NCI-H774 (cell line): ENCODE measurements around the gene UBE2E1.
A peak's percentile ranks its signal among the peaks of the same experiment; 100 is the strongest.

Source experiments
- DNase-seq: peaks from one replicate; lab custom pipeline; 2025; lab: John Stamatoyannopoulos, UW

UBE2E1 gene

DNA sequence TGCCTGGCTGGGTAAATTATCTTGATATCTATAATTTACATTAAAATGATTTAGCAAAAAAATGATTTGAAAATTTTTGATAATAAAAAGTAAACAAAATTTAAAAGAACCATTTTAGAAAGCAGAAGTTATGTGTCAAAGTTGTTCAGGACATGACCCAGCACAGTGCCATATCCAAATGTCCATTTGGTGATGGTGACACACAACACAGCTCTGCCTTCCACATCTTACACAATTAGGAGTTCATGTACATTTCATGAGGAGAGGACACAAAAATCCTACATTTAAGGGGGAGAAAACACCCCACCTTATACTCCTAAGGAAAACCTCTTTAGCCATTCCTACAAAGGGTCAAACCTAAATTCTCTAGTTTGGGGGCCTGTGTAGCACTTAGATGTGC is 10.7 kb upstream of the UBE2E1 start:
- DNase-seq: no peak

DNA sequence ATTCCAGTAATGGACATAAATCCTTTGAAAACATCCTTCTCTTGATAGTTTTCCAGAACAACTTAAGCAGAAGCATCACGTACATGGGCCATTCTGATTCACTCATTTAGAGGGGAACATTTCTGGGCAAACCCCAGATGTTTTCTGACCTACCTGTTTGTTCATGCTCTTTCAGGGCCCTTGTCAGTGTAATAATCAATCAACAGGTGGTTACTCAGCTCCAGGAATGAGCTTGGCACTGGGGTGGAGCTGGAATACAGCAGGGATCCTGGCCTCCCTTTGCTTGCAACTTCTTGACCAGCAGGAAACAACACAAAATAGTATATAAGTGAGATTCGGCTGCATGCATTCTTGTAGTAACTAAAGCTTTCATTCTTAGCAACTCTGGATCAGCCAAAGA is 9.2 kb upstream of the UBE2E1 start:
- DNase-seq: no peak

DNA sequence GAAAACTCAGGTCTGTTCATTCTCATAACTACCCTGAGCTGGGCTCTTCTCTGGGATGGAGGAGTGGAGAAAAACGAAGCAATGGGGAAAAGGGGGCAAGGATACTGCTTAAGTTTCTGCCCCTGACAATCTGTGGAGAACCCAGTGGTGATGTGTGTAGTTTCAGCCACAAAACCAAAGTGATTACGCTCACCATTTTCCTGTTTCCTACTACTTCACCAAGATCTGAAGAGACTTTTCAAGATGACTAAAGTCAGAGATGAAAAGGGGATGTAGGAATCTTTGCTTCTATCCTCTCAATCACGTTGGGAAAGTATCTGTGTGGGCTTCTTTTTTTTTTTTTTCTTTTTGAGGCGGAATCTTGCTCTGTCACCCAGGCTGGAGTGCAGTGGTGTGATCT is 8.3 kb upstream of the UBE2E1 start:
- no peak for DNase-seq

DNA sequence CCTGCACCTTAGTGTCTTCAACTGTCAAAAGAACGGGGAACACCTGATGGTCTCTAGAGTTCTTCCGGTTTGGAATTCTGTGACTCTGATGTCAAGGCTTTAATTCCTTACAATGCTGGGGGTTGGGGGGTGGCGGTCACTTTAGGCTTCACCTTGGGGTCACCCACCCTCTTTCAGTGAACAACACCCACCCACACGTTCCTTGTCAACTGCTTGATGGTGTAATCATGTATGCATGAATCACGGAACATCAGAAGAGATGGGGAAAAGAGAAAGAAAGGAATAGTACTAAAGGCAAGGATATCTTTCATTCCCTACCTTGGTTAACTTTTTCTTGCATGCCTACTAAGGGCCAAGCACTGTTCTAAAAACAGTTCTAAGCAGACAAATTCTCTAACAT is 7.3 kb upstream of the UBE2E1 start:
- DNase-seq: no peak

DNA sequence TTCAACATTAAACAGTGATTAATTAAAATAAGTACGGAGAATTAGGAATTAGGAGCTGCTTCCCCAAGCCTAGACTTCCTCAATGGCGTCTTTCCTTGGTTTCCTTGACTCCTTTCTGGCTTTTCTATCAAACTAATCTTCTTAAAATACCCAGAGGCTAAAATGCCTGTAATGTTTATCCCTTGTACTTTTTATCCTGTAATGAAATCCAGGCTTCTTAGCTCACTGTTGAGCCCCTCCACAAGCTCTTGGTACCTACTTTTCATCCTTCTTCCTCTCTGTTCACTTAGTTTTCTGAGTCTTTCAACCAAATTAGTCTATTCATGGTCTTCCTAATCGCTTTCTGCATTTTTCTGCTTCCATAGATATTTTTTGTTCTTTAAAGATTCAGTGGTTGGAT is 6.9 kb upstream of the UBE2E1 start:
- DNase-seq: no peak

DNA sequence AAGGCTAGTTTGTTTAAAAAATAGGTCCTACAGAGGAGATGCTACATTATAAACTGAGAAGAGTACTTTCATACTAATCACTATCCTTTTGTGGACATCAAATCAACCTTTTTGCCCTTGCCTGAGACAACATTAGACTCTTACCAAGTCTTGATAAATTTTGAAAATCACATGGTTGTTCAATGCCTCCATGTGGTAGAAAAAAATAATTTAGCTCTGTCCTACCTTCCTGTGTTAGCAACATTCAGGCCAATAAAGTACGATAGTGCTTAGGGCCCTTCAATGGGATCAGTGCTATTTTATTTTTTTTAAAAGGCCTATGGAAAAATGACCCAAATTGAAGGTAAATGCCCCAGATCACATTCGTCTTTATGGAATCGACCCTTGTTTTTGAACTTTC is 5.0 kb upstream of the UBE2E1 start:
- DNase-seq: no peak

DNA sequence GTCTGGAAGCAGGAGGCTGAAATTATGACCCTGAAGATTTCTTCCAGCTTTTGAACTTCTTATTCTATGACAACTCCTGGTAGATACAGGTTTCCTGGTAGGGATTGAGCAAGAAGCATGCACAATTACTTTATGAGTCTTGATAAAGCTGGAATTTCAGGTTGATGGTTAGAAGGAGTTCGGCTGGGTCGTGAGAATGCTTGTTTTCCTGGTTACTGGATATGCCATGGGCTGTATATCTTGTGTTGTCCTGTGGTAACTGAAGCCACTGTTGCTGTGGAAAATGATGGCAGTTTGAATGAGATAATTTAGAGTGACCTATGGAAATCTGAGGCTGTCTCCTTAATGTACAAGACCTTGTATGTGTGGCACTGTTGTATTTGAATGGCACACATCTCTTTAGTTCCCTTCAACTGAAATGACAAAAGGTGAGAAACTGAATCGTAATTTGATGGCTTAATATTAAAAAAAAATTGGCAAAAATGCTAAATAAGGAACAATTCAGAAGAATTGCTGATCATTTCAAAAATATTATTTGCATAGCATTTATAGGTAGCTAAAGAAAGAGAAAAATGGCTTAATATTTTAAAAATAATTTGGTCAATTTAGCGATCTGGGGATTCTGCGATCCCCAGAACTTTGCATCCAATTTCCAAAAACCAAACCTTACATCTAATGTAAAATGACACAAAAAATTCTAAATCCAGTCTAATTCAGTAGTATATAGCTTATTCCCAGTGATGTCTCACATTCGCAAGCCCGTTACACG is 1.1 kb upstream of the UBE2E1 start:
- no peak for DNase-seq

DNA sequence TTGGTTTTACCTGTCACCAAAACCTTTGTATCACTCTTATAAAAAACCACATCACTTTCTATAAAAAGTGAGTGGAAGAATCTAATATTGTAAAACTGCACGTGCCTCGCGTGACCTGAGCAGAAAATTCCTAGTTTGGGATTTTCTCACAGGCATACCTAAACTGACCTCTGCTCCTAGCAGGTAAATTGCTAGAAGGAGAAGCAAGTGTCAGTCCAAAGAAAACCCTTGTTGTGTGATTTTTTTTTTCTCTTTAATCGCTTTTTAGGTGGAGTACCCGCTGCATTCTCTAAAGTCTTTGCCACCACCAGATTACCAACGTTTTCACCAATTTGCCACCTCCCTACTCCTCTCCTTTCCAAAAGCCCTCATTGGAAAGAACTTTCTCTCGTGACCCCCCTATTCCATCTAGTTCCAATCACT is 534 bp upstream of the UBE2E1 start:
- no peak for DNase-seq

DNA sequence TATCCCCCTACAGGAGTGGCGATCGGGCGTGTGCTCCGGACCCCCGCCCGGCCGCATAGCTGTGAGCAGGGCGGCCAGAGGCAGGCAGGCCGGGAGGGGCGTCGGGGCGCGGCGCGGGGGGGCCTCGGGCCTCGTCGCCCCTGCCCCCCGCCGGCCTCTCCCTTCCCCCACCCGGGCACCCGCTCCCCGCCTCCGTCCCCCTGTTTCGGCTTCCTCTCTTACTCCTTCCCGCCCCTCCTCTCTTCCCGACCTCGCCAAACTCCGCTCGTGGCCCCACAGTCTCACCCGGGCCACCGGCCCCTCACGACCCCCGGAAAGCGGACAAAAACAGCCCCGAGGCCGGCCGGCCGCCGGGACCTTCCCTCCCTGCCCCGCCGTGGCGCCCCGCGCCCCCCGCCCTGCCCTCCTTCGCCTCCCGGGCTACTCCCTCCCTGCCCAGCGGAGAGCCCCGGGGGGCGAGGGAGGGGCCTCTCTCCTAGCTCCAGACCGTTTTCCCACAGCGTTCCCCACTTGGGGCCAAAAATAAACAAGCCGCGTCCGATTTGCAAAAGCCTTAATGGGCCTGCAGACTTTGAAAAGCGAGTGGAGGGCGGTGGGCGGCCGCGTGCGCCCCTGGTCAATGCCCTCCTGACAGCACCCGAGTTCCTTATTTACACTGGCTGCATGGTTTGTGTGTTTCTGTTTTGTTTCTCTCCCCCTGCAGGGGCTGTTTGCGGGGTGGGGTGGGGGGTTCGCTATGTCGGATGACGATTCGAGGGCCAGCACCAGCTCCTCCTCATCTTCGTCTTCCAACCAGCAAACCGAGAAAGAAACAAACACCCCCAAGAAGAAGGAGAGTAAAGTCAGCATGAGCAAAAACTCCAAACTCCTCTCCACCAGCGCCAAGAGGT is 1.0 kb downstream of the UBE2E1 start:
- peak; percentile 3 for DNase-seq

DNA sequence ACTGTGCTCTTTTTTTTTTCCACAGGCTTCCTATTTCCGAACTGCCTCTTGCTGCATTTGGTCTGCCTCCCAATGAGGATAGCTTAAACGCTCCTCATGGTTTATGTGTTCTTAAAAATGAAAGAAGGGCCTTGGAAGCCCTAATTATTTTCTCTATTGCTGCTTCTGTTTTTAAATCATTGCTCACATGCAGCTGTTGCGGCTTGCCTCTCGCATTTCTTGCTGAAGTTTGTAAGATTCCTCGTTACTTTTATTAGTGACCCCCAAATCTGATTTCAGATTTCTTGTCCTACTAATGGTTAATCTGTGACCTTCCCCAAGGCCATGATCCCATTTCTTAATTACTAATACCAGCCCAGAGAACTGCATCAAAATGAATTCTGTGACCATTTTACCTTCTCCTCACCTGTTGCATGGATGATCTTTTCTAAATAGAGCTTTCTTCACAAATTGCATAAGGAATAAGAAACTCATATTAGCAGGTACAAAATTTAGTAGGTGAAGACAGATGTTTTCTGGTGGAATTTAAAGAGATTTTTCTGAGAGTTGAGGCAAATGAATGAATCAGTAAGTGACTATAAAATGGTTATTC is 1.8 kb downstream of the UBE2E1 start:
- DNase-seq: no peak

DNA sequence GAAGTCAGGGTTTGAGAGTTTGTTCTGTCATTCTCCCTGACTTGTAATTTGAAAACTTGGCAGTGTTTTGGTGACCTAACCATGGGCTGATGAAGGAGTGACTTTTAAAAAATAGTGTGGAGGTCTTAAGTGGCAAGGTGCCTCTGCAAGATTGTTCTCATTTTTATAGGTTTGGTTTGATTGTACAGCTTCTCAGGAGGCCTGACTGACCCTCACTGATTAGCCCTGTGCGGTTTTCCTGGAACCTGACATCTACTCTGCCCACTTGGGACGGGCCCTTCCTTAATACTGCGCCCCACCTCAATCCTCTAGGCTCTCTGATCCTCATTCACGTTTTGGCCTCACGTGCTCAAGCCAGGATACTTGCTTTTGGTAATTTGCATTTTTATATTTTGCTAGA is 2.8 kb downstream of the UBE2E1 start:
- no peak for DNase-seq

DNA sequence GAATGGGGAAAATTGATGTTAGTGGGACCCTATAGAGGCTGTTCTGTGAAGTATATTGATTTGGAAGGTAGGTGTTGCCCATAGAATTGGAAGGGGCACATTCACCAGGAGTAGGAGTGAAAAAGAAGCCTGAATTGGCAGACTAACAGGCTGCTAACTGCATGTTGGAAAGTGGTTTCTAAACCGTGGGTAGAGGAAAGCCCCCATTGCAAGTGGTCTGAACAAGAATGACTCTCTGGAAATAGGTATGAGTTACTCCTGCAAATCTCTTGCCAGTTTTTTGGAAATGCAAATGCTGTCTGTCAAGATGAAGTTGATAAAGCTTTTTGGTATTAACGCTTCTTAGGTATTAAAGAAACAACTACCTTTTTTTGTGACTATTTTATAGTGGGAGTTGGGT is 3.5 kb downstream of the UBE2E1 start:
- DNase-seq: no peak

DNA sequence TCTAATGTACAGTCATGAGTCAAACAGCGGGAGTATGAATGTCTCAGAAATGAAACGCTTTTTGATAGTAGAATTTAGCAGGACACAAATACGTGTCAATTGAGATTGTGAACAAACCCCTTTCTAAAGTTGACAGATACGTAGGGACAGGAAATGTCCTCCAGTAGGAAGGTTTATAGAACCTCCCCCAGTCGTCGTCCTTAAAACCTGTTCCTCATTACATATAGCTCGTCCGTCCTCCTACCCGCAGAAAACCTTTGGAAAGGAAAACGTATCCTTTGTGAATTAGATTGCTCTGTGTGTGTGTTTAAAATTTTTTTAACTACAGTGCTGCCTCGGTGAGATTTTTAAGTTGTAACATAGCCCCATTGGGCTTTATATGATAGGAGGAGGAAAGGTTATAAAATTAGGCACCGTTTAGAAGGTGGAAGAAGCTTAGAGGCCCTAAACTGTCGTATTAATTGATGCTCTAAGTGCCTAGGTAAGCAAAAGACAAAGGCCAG is 4.1 kb downstream of the UBE2E1 start:
- no peak for DNase-seq

DNA sequence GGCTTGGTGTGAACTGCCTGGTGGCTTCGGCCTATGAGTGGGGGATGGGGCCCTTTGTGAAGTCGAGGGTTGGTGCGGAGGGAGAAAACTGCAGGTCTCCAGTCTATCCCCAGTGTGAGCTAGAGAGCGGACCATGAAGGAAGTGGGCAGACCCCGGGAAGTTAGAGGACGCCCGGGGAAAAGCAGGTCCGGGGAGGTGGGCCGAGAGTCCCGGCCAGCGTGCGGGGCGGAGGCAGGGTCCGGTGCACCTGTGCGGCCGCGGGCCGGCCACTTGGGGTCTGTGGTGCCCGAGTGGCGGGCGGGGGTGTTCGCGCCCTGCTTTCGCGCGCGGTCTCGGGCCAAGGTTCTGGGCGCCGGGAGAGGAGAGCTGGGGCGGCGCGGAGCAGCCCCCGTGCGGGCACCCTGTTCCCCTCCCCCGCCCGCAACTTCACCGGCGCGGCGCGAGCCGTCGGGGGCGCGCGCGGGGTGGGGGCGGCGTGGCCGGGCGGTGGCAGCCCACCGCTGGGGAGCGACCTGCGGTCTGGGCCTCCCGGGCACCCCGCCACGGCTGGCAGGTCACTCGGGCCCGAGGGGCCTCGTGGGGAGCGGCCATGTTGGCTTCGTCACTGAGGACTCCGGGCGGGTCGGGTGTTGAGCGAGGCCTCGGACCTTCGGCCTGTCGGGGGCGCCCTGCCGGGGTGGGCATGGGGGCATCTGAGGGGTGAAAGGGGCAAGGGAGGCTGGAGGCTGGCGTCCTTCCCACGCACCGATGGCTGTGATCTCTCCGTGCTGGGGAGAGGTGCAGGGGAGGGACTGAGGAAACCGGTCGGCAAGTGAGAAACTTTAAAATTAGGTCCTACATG is 4.8 kb downstream of the UBE2E1 start:
- peak; percentile 2 for DNase-seq

DNA sequence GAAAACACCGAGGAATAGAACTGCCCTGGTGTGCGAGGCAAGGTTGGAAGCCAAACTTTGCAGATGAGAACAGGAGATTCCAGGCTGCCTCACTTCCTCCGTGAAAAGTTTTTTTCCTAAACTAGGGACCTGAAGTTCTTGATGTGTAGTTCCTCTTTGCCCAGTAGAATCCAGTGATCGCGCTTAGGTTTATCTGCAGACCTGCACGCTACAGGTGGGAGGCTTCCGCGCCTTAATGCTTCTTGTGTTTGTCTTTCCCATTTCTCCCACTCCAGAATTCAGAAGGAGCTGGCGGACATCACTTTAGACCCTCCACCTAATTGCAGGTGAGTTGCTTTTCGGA is 5.4 kb downstream of the UBE2E1 start:
- no peak for DNase-seq

DNA sequence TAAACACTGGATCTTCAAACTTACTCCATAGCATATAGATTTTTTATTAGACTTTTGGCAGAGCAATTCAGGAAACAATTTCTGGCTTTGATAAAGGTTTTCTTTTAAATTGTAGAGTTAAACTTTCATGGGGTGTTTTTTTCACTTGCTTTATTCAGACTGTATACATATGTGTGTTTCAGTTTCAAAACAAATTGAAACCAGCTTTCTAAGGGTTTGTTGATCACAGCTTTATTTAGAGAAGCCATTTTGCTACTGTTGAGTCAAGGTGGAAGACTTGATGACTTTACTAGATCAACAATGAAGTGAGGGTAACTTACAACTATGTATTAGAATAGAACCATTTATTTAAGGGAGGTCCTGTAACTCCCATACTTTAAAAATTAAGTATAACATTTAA is 6.2 kb downstream of the UBE2E1 start:
- no peak for DNase-seq

DNA sequence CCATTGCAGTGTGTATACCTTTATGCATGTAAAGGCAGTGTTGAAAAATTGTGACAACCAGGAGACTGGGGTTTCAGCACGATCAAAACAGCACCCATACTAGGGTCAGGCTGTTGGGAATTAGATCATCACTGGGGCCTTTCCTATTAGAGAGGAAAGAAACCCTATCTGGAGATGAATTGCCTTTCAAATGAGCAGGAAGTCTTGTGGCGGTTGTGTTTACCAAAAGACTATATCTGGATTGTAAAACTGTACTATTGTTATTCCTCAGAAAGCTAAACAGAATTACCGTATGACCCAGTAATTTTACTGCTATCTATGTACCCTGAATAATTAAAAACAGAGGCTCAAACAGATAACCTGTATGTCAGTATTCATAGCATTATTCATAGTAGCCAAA is 10.1 kb downstream of the UBE2E1 start:
- no peak for DNase-seq

DNA sequence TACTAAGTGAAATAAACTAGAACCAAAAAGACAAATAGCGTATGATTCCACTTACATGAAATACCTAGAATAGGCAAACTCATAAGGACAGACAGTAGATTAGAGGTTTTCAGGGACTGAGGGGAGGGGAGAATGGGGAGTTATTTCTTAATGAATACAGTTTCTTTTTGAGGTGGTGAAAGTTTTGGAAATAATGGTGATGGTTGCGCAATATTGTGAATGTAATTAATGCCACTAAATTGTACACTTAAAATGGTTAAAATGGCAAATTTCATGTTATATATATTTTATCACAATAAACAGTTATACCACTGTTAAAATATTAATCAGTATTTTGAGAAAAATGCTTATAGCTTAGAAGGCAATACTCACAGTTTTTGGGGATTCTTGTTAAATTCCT is 11.0 kb downstream of the UBE2E1 start:
- no peak for DNase-seq

DNA sequence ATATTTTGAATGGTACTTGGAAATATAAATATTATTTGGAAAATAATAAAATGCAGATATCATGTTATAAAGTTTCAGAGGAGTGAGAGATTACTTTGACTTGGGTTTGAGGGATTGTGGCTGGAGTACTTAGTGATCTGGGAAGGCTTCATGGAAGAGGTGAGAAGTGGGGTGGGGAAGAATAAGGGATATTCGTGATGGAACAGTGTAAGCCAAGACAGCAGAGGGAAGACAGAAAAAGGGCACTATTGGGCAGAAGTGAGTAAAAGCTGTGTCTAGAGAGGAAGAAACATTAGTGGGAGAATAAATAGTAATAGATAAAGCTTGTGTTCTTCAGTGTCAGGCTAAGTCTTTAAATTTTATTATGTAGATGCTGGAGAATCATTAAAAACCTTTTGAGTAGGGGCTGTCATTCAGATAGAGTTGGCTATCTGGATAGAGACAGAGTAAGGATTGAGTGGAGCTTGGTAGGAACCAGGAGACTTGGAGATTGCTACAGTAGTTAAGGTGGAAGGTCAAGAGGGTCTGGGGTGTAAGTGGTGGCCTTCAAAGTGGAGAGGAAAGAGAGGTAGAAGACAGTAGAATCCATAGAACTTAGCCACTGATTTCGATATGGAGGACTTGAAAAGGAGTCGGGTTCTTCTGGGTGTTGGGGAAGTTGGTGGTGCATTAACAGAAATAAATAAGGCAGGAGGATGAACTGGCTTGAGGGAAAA is 11.9 kb downstream of the UBE2E1 start:
- DNase-seq: no peak

DNA sequence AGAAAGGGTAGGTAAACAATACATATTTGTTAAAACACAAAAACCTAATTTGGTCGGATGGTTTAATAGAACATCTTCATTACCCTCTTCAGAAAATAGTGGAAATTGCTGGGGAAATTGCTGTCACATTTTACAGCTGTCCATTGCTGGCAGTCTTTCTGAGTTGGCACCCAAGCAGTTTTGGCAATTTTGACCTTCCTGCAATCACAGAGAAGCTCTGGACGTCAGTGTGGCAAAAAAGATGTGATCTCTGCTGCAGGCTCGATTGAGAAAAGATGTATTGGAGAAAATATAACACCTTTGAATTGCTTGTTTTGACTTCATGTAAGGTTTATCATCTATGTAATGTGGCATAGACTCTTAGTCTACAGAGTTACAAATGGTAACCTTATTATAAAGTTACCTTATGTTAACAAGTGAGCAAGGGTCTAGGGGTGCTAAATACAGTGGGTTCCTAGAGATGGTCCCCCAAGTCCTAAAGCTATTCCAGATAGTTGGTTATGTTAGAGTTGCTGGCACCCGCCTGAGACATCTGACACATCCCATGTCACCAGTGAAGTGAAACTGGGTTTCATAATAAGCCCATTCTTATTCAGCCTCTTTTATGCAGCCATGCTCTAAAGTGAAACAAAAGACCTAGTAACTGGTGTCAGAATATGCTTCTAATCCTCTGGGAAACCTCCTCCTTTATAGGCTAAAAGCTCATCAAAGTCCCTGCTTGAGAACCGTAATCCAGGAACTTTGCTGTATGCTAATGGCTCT is 14.0 kb downstream of the UBE2E1 start:
- no peak for DNase-seq

DNA sequence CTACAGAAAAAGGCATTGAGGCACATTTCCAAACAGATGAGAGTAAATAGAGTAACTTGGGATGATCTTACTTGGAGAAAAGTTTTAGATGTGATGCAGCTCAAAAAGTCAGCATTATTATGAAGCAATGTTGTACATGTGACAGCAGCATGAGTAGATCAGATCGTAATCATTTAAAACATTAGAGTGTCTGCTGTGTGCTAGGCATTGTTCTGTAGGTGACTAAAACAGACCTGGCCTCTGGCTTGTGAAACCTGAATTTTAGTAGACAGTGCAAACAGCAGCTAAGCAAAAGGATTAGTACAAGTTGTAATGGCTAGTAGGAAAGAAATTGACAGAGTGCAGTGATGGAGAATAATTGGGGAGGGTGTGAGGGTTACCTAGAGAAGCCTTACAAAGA is 15.1 kb downstream of the UBE2E1 start:
- DNase-seq: no peak
